OCI-LY7 (cell line): ENCODE data around the gene AFMID. TPM values are rescaled to one million over a fixed set of nuclear protein-coding genes. Genes with fewer than 3 reads are reported as not detected.

Source experiments
- BruUV-seq: library from RNA; stranded (reverse); fragments of 400-500 nt; replicated peaks from 2 replicates; lab custom pipeline; 2021; lab: Mats Ljungman, UMichigan
- CTCF ChIA-PET: fragments of 300-600 bp; sonication (Branson Sonifier 250); formaldehyde crosslinking; loops from one replicate; lab custom pipeline; 2022; ENCODE audit warnings: antibody characterized with exemption; ENCODE audit not compliant: unreplicated experiment; lab: Charles Lee
- POLR2A ChIA-PET: fragments of 300-600 bp; sonication (Branson Sonifier 250); formaldehyde crosslinking; loops from one replicate; lab custom pipeline; 2022; ENCODE audit warnings: antibody characterized with exemption; lab: Charles Lee
- DNase-seq: peaks from one replicate; pipeline ENCODE4 v3.0.0-alpha.2; 2015; ENCODE audit warnings: low spot score
- H2AFZ ChIP-seq: fragments of 200-600 bp; sonication (generic), shearing (Covaris generic); 2 replicates; pipeline ENCODE4 v1.6.1; 2014; ENCODE audit warnings: mild to moderate bottlenecking, antibody characterized with exemption, low read length, moderate library complexity
- H3K27ac ChIP-seq: fragments of 200-600 bp; sonication (generic); 2 replicates; pipeline ENCODE4 v1.5.1; 2014; ENCODE audit warnings: mixed run types, low read depth, mild to moderate bottlenecking, moderate library complexity, low read length, inconsistent platforms; ENCODE audit not compliant: poor library complexity, severe bottlenecking
- H3K36me3 ChIP-seq: fragments of 200-600 bp; sonication (generic); 2 replicates; pipeline ENCODE4 v1.6.1; 2014; ENCODE audit warnings: mild to moderate bottlenecking, antibody characterized with exemption, low read length, moderate library complexity, mixed read lengths; ENCODE audit not compliant: insufficient read depth
- H3K4me1 ChIP-seq: fragments of 200-600 bp; sonication (generic); 2 replicates; pipeline ENCODE4 v1.5.1; 2014; ENCODE audit warnings: mild to moderate bottlenecking, low read length; ENCODE audit not compliant: insufficient read depth, poor library complexity, severe bottlenecking
- H3K4me2 ChIP-seq: fragments of 200-600 bp; sonication (generic); 2 replicates; pipeline ENCODE4 v1.6.1; 2014; ENCODE audit warnings: mild to moderate bottlenecking, low read length
- H3K4me3 ChIP-seq: fragments of 200-600 bp; sonication (generic); 2 replicates; pipeline ENCODE4 v1.5.1; 2014; ENCODE audit warnings: mild to moderate bottlenecking, low read depth, low read length; ENCODE audit not compliant: poor library complexity, severe bottlenecking
- H3K79me2 ChIP-seq: fragments of 200-600 bp; sonication (generic); 2 replicates; pipeline ENCODE4 v1.6.1; 2016; ENCODE audit warnings: low read depth, mild to moderate bottlenecking, low read length, moderate library complexity, mixed read lengths; ENCODE audit not compliant: insufficient read depth
- H3K9me2 ChIP-seq: fragments of 200-600 bp; sonication (generic); 2 replicates; pipeline ENCODE4 v1.6.1; 2016; ENCODE audit warnings: mild to moderate bottlenecking, low read length, mixed read lengths; ENCODE audit not compliant: insufficient read depth
- H3K9me3 ChIP-seq: fragments of 200-600 bp; sonication (generic); 2 replicates; pipeline ENCODE4 v1.6.1; 2014; ENCODE audit warnings: mild to moderate bottlenecking, mixed run types, low read length, mixed read lengths
- H4K20me1 ChIP-seq: fragments of 200-600 bp; sonication (generic); 2 replicates; pipeline ENCODE4 v1.6.1; 2014; ENCODE audit warnings: mild to moderate bottlenecking, antibody characterized with exemption, low read length, moderate library complexity, mixed read lengths; ENCODE audit not compliant: insufficient read depth
- CTCF ChIP-seq: fragments of 200-600 bp; sonication (generic); conservative IDR thresholded peaks from 2 replicates; pipeline ENCODE4 v1.5.1; 2014; ENCODE audit warnings: mild to moderate bottlenecking, antibody characterized with exemption, low read length, moderate library complexity, mixed read lengths
- EZH2phosphoT487 ChIP-seq: fragments of 200-600 bp; sonication (generic); IDR thresholded peaks from 2 replicates; pipeline ENCODE4 v1.6.1; 2018; ENCODE audit warnings: low read depth, borderline replicate concordance, mild to moderate bottlenecking, mixed run types, antibody characterized with exemption, low read length, moderate library complexity, mixed read lengths
- intact Hi-C: fragments of 100-400 bp; cut with micrococcal nuclease; formaldehyde crosslinking; loops from one replicate; pipeline ENCODE4 v1.10.0; 2022; ENCODE audit not compliant: unreplicated experiment
- total RNA-seq, 2 experiments: library from RNA; depleted of rRNA in 1 of 2; stranded (reverse); fragments of >200 nt in 1 of 2; shearing (Covaris generic) in 1 of 2; gene quantifications; 2 replicates each; pipeline ENCODE4 v1.2.3, GENCODE V29; 2014 to 2022

Gene AFMID
- total RNA-seq, 2 experiments from 2014 or later = 89.1 to 101 TPM

DNA sequence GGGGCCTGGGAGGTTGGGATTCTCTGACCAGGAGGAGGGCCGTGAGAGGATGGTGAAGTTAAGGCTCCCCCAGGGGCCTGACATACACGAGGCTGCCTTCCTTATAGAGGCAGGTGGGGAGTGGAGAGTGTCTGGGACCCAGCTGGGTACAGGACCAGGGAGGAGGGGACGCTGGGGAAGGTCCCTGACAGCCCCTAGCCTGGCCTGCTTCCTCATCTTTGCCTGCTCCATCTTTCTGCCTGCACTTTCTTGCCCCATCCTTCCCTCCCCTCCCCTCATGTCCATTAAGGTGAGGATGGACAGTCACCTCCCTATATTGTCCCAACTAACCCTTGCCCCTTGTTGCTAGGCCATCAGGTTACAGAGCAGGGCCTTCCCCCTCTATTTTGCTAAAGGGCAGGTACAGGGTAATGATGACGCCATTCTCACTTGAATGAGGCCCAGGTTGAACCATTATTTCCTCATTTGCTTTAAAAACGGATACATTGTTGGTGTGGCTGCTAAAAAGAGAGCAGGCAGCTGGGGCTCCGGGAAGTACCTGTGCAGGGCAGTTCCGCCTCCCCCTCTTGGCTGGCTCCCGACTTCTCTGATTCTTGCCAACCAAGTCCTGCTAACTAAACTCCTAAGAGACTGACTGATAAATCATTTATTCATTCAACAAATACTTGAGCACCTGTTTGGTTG lies 39.7 kb upstream of the AFMID start:
- Histone ChIP-seq H3K4me2 (peak overlapping the region; percentile 72), H3K4me3 (peak overlapping the region; percentile 29), H3K79me2 (no peaks in the 10 kb centered on the region), H3K27ac (peak overlapping the region; percentile 68), H2AFZ (peak overlapping the region; percentile 42; the same call in 1 of the 2 replicates), H3K9me3 (no peaks in the 10 kb centered on the region), H3K4me1 (peaks cover 45% of the 10 kb centered on the region), H3K9me2 (no peaks in the 10 kb centered on the region), H4K20me1 (no peaks in the 10 kb centered on the region), H3K36me3 (peaks cover under 1% of the 10 kb centered on the region; the same call in 1 of the 2 replicates)
- peak; percentile 86 for DNase-seq
- ChIA-PET CTCF (no interaction called here), POLR2A (interaction anchor here (0.9 to 1.1 kb wide), 3 partner anchors 7 to 17 kb away, joined by 3 to 8 read pairs (median 4); partner anchors contain the start of gene TMC8)
- no TSS peak for BruUV-seq
- TF ChIP-seq CTCF (no peak), EZH2phosphoT487 (no peak)
- intact Hi-C loops = no loop called here

DNA sequence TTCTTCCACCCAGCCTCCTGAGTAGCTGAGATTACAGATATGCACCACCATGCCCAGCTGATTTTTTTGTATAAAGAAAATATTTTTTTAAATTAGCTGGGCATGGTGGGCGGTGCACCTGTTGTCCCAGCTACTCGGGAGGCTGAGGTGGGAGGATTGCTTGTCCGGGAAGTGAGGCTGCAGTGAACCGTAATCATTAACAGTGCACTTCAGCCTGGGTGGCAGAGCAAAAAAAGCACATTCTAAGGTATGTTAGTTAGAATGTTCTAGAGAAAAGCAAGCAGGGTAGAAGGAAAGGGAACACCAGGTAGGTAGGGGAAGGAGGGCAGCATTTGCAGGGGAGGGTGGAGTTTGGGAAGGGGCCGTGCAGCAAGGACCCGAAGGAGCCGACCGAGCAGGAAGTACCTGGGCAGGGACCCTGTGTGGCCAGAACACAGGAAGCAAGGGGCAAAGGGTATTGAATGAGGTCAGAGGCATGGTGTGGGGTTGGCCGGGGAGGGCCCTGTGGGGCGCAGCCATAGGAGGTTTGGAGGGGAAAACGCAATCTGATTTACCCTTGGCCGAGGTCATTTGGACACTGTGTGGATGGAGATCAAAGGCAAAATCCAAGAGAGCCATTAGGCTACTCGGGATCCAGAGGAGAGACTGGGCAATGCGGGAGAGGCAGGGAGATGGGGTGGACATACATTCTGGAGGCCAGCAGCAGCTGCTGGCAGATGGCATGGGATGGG lies 38.7 kb upstream of the AFMID start:
- BruUV-seq = no TSS peak

More for the DNA sequence above, 38.7 kb upstream of the AFMID start:
- H3K9me2 ChIP-seq = no peaks in the 10 kb centered on the region
- H4K20me1 ChIP-seq = no peaks in the 10 kb centered on the region
- no peaks in the 10 kb centered on the region for H3K36me3 ChIP-seq
- H3K27ac ChIP-seq = peak overlapping the region; percentile 68
- no peak for TF ChIP-seq CTCF
- no peak for TF ChIP-seq EZH2phosphoT487
- H3K9me3 ChIP-seq = no peaks in the 10 kb centered on the region
- H3K4me3 ChIP-seq = no peak overlapping the region
- no peak for DNase-seq
- H2AFZ ChIP-seq = no peak overlapping the region
- H3K79me2 ChIP-seq = no peaks in the 10 kb centered on the region
- intact Hi-C loops = no loop called here
- CTCF ChIA-PET = no interaction called here
- POLR2A ChIA-PET = interaction anchor here (0.7 to 1.1 kb wide), 4 partner anchors 8 to 457 kb away, joined by 3 to 4 read pairs (median 4); partner anchors contain the start of gene TMC8
- peaks cover 55% of the 10 kb centered on the region for H3K4me1 ChIP-seq
- H3K4me2 ChIP-seq = peak overlapping the region; percentile 72
